Upper lobe of right lung (tissue), 1 donor: Measurements from ENCODE around the gene CCDC88B. TPM values are rescaled to one million over a fixed set of nuclear protein-coding genes. Genes with fewer than 3 reads are reported as not detected.
A peak's percentile ranks its signal among the peaks of the same experiment; 100 is the strongest.

Experiments
- ATAC-seq: fragments of 200-7000 bp; cut with Tn5 transposase; one replicate; pipeline ENCODE4 v1.9.1; 2020; ENCODE audit warnings: mild to moderate bottlenecking, moderate library complexity
- DNase-seq: peaks from one replicate; pipeline ENCODE4 v3.0.0-alpha.2; 2020
- H3K27ac ChIP-seq: fragments of 200-600 bp; one replicate; pipeline ENCODE4 v1.8.0; 2022
- H3K27me3 ChIP-seq: fragments of 200-600 bp; one replicate; pipeline ENCODE4 v1.8.0; 2022; ENCODE audit warnings: mild to moderate bottlenecking
- H3K36me3 ChIP-seq: fragments of 200-600 bp; one replicate; pipeline ENCODE4 v1.8.0; 2022
- H3K4me1 ChIP-seq: fragments of 200-600 bp; one replicate; pipeline ENCODE4 v1.8.0; 2022
- H3K4me3 ChIP-seq: fragments of 200-600 bp; one replicate; pipeline ENCODE4 v1.8.0; 2022; ENCODE audit warnings: mild to moderate bottlenecking
- H3K9me3 ChIP-seq: fragments of 200-600 bp; one replicate; pipeline ENCODE4 v1.8.0; 2022
- intact Hi-C: fragments of 100-400 bp; cut with DNase I; formaldehyde crosslinking; loops from one replicate; pipeline ENCODE4 v1.11.0; 2022
- total RNA-seq: library from RNA; stranded (reverse); fragmentation: NEBNext Ultra II Directional; extraction: Animal tissue kit (Norgen Biotek cat#: 25700); gene quantifications from one replicate; pipeline ENCODE4 v1.2.1, GENCODE V29; 2021
- TF ChIP-seq, protein P1 (sequence below): fragments of 200-600 bp; IDR thresholded peaks from one replicate; pipeline ENCODE4 v1.8.0; 2022; ENCODE audit warnings: antibody characterized with exemption
- donor health status: DM: no; HTN: yes; CAD: no; lungs with severe emphysema.

The CCDC88B gene
- total RNA-seq, 1 donor from 2014 or later = 20.7 TPM

GRCh38 chr11:64339286-64339685 lies 718 bp upstream of the CCDC88B start:
- H3K27me3 ChIP-seq = no peaks in the 10 kb centered on the region
- no peak overlapping the region for H3K4me3 ChIP-seq
- ATAC-seq (no peak), DNase-seq (no peak)
- peak overlapping the region; percentile 58 for H3K27ac ChIP-seq
- H3K9me3 ChIP-seq = no peaks in the 10 kb centered on the region
- H3K36me3 ChIP-seq = no peaks in the 10 kb centered on the region
- TF ChIP-seq, protein P1, sequence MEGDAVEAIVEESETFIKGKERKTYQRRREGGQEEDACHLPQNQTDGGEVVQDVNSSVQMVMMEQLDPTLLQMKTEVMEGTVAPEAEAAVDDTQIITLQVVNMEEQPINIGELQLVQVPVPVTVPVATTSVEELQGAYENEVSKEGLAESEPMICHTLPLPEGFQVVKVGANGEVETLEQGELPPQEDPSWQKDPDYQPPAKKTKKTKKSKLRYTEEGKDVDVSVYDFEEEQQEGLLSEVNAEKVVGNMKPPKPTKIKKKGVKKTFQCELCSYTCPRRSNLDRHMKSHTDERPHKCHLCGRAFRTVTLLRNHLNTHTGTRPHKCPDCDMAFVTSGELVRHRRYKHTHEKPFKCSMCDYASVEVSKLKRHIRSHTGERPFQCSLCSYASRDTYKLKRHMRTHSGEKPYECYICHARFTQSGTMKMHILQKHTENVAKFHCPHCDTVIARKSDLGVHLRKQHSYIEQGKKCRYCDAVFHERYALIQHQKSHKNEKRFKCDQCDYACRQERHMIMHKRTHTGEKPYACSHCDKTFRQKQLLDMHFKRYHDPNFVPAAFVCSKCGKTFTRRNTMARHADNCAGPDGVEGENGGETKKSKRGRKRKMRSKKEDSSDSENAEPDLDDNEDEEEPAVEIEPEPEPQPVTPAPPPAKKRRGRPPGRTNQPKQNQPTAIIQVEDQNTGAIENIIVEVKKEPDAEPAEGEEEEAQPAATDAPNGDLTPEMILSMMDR = no peak
- intact Hi-C loops = no loop called here
- peaks cover 14% of the 10 kb centered on the region for H3K4me1 ChIP-seq

DNA sequence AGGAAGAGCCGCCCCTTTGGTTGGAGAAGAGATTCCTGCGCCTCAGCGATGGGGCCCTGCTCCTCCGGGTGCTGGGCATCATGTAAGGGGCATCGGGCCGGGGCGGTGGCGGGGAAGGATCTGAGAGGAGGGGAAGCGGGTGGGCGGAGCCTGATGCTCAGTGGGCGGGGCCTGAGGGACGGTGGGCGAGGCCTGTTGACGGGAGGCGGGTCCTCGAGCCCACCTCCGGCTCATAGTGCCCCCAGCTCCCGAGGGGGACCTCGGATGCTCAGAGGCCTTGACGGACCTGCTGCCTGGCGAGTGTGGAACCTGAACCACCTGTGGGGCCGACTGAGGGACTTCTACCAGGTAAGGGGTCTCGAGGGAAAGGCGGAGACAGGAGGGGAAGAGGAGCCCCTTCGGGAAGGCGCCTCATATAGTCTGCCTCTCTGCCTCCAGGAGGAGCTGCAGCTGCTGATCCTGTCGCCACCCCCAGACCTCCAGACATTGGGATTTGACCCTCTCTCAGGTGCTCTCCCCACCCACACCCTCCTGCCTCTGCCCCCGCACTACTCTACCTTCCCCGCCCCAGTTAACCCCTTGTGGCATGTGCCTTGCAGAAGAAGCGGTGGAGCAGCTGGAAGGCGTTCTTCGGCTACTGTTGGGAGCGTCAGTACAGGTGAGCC lies 799 bp downstream of the CCDC88B start:
- Histone ChIP-seq H3K4me3 (peak overlapping the region; percentile 39), H3K27me3 (no peaks in the 10 kb centered on the region), H3K27ac (peak overlapping the region; percentile 58), H3K36me3 (no peaks in the 10 kb centered on the region), H3K9me3 (no peaks in the 10 kb centered on the region), H3K4me1 (peaks cover 14% of the 10 kb centered on the region)
- intact Hi-C loops = no loop called here
- ATAC-seq (peak; percentile 24), DNase-seq (peak; percentile 86)
- TF ChIP-seq, protein P1 = no peak

DNA sequence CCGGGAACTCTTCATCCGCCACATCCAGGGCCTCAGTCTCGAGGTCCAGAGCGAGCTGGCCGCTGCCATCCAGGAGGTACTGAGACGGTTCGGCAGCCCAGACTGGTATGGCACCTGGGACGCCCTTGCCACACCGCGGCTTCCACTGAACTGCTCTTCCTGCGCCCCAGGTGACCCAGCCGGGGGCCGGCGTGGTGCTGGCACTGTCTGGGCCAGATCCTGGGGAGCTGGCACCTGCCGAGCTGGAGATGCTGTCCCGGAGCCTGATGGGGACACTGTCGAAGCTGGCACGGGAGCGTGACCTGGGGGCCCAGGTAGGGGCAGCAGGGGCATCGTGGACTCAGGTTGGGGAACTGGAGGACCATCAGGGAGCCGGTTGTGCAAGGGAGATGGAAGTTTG lies 1.4 kb downstream of the CCDC88B start:
- H3K27me3 ChIP-seq = no peaks in the 10 kb centered on the region
- no peak overlapping the region for H3K4me3 ChIP-seq
- ATAC-seq = no peak
- intact Hi-C loops = no loop called here
- no peaks in the 10 kb centered on the region for H3K36me3 ChIP-seq
- TF ChIP-seq, protein P1 = no peak
- H3K27ac ChIP-seq = no peak overlapping the region
- H3K9me3 ChIP-seq = no peaks in the 10 kb centered on the region
- peak; percentile 65 for DNase-seq
- peaks cover 14% of the 10 kb centered on the region for H3K4me1 ChIP-seq

DNA sequence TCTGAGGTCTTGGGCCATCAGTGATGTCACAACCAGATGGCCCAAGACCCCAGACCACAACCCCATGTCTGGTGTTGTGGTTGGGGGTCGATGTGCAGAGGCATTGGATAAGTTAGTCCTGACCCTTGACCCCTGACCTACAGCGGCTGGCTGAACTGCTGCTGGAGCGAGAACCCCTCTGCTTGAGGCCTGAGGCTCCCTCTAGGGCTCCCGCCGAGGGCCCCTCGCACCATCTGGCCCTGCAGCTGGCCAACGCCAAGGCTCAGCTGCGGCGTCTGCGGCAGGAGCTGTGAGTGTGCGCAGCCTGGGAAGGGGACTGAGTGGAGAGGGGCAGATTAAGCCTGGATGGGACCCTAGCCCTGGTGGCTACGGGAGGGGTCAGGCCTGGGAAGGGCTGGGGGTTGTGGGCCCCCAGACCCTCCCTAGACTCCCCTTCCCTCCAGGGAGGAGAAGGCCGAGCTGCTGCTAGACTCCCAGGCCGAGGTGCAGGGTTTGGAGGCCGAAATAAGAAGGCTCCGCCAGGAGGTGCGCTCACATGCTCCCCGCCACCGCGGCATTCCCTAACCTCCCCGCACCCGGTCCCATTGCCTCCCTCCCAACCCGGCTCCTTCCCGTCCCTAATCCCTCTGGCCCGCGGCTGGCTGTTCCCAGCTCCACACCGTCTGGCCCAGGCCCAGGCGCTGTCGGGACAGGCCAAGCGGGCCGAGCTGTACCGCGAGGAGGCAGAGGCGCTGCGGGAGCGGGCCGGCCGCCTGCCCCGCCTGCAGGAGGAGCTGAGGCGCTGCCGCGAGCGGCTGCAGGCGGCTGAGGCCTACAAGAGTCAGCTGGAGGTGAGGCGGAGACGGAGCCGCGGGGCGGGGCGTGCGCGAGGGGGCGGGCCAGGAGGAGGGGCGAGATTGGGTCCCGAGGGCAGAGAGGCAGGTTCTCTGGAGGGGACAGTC lies 2.1 kb downstream of the CCDC88B start:
- H3K9me3 ChIP-seq = no peaks in the 10 kb centered on the region
- ATAC-seq = peak; percentile 93
- H3K27me3 ChIP-seq = no peaks in the 10 kb centered on the region
- H3K27ac ChIP-seq = peak overlapping the region; percentile 68
- H3K36me3 ChIP-seq = no peaks in the 10 kb centered on the region
- DNase-seq = peak; percentile 96
- H3K4me1 ChIP-seq = peaks cover 14% of the 10 kb centered on the region
- H3K4me3 ChIP-seq = peak overlapping the region; percentile 41
- TF ChIP-seq, protein P1 = peak; percentile 45
- intact Hi-C loops = no loop called here

DNA sequence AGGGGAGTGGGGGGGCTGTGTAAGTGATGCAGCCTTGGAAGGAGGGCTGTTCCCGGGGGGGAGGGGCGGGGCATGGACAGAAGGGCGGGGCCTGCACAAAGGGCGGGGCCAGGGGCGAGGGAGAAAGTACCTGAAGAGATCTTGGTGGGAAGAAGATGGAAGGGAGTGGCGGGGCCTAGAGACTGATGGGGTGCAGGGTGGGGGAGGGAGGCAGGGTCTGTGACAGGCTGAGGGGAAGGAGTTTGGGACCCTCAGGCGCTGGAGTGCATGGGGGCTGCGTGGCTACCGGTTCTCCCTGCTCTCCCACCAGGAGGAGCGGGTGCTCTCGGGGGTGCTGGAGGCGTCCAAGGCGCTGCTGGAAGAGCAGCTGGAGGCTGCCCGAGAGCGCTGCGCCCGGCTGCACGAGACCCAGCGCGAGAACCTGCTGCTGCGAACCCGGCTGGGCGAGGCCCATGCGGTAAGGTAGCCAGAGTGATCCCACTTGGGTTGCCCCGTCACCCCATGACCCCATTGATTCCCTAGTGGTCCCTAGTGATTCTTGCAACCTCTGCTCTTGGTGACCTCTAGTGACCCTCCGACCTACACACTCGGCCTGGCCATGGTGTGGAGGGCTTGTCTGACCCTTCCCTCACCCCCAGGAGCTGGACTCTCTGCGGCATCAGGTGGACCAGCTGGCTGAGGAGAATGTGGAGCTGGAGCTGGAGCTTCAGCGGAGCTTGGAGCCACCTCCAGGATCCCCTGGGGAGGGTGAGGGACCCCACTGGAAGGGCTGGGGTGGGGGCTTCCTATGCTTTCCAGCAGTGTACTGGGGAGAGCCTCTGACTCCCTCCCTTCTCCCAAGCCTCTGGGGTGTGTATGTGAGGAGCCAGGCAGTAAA lies 3.1 kb downstream of the CCDC88B start:
- peaks cover 14% of the 10 kb centered on the region for H3K4me1 ChIP-seq
- TF ChIP-seq, protein P1 = no peak
- H3K27ac ChIP-seq = no peak overlapping the region
- no peaks in the 10 kb centered on the region for H3K27me3 ChIP-seq
- DNase-seq = no peak
- no peak for ATAC-seq
- intact Hi-C loops = no loop called here
- no peaks in the 10 kb centered on the region for H3K9me3 ChIP-seq
- no peaks in the 10 kb centered on the region for H3K36me3 ChIP-seq
- H3K4me3 ChIP-seq = peak overlapping the region; percentile 41
